AG09319 (cell line): ENCODE measurements around the gene VSX2.

Source experiments
- DNase-seq: peaks from one replicate; pipeline ENCODE4 v3.0.0-alpha.2; 2010; ENCODE audit warnings: low read depth; ENCODE audit errors: extremely low read depth
- CTCF ChIP-seq: IDR thresholded peaks from 2 replicates; pipeline ENCODE4 v1.5.1; 2011; ENCODE audit warnings: low read depth, mild to moderate bottlenecking, inconsistent platforms, low read length, moderate library complexity

Gene VSX2

DNA sequence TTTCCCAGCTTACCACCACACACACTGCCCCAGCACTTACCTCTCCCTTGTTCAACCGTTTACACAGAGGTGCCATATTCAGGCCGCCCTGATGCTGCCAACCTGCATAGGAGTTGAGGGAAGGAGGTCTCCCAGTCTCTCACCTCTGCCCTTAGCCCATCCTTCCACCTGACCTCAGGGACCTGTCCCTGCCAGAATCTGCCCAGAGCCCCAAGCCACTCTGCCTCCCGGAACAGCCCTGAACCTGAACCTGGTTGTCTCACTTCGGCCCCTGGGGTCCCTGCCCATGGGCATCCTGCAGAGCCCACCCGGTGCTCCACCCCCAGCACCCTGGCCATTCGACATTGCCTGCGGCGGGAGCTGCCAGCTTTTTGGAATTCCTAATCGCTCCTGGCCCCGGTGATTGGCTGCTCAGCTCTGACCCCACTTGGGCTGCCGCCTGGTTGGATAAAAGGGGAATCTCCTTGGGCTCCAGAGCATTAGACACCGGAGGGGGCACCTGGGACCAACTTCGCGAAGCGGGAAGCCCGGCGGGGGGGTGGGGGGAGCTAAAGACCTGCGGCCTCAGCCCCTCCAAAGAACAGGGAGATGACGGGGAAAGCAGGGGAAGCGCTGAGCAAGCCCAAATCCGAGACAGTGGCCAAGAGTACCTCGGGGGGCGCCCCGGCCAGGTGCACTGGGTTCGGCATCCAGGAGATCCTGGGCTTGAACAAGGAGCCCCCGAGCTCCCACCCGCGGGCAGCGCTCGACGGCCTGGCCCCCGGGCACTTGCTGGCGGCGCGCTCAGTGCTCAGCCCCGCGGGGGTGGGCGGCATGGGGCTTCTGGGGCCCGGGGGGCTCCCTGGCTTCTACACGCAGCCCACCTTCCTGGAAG is at the start of gene VSX2:
Gene VSX2 (plus strand): TSS at position 476 of the 874 bp plus-strand sequence. CDS start 113 bp downstream, at position 589.
- no peak for TF ChIP-seq CTCF
- no peak for DNase-seq

DNA sequence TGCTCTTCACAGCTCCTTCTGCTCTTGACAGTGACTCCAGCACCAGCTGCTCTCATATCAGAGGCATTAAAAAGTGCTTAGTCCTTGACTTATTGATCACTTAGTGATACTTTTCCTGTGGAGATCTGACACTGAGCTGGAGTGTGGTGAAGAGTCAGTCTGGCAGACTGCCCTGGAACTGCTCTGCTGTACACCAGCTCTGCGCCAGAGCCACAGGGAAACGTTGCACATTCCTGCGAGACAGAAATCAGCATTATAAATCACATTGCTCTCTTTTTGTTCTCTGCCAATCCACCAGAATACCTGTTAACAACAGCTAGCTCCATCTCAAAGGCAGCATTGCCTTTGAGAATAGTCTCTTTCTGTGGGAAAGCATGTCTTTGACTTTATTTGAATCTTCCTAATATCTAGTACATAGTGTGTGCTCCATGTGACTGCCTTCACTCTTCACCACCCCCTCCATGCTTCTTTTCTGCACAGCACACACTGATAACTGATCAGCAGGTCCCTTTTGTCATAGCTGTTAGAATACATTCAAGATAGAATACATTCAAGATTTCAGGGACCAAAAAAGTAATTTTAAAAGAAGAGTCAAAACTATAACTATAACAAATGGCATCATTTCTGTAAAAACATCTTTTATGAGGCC is 48.2 kb upstream of the VSX2 start:
- DNase-seq: no peak
- TF ChIP-seq CTCF: no peak

DNA sequence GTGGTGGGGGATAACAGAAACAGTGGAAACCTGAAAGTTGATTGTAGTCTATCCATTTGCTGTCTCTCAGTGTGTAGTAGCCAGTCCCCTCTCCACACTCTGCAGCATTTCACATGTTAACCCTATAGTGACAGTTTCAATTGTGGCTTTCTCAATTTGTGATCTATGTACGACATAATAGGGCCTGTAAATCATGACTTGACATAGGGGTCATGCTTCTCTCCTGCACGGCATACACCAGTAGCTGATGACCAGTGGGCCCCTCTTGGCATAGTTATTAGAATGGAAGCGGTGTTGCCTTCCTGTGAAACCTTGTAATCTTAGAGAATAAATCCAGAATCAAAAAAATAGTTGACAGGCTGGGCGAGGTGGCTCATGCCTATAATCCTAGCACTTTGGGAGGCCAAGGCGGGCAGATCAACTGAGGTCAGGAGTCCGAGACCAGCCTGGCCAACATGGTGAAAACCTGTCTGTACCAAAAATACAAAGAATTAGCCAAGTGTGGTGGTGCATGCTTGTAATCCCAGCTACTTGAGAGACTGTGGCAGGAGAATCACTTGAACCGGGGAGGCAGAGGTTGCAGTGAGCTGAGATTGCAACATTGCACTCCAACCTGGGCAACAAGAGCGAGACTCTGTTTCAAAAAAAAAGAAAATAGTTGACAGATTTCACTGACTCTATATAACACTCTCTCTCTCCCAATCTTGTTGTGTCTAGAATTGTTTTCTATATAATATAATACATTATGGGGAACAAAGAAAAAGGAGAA is 44.6 kb upstream of the VSX2 start:
- DNase-seq: no peak
- no peak for TF ChIP-seq CTCF

GRCh38 chr14:74195623-74196022 is 43.6 kb upstream of the VSX2 start:
- no peak for TF ChIP-seq CTCF
- no peak for DNase-seq

- no peak for TF ChIP-seq CTCF
- DNase-seq: no peak
These were observed 40.6 kb upstream of the VSX2 start for GRCh38 chr14:74198441-74199234.

GRCh38 chr14:74202113-74202512 is 37.1 kb upstream of the VSX2 start:
- no peak for DNase-seq
- no peak for TF ChIP-seq CTCF
